ENCODE results near the gene PKD2. TPM values are rescaled to one million over a fixed set of nuclear protein-coding genes. Genes with fewer than 3 reads are reported as not detected.
"Not testable (repeated sequence)": the region's sequence is repeated elsewhere in the genome, so short reads cannot be mapped to it uniquely, and the experiment has no call there.

Gene PKD2
- total RNA-seq, 1 experiment from 2014 or later, result 13.5 TPM

DNA sequence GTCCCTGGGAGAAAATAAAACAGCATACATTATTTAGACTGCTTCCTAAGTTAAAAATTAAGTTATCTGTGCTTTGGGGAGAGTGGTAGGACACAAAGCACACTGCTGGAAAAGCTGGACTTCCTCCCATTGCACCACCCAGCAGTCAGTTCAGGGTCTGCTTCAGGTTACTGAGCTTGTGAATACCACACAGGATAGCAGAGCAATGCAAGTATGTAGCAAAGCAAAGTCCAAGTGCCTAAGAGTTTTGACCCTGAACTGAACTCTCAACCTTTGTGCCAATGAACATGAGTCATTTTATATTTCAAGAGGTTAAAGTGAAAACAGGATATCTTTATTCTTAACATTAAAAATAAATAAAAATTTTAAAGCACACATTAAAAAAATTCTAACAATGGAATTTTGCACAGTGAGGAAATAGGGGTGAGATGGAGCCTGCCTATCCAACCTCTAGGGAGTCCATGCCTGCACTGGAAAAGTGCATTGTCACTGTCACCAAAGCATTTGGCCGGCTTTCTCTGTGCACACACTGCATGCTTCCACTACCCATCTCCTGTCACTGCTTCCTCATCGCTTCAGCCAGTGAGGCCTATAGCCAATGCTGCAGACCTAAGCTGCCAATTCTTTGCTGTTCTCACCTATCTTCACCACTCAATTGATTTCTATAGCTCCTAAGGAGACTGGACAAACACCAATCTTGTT lies 100.1 kb downstream of the PKD2 start:
- peak; percentile 76 for DNase-seq (ENCODE audit: extremely low read depth, low read depth)

- DNase-seq (ENCODE audit: extremely low read depth, low read depth), result not testable (repeated sequence)
Measured at GRCh38 chr4:88108108-88108465, 100.7 kb downstream of the PKD2 start.

DNA sequence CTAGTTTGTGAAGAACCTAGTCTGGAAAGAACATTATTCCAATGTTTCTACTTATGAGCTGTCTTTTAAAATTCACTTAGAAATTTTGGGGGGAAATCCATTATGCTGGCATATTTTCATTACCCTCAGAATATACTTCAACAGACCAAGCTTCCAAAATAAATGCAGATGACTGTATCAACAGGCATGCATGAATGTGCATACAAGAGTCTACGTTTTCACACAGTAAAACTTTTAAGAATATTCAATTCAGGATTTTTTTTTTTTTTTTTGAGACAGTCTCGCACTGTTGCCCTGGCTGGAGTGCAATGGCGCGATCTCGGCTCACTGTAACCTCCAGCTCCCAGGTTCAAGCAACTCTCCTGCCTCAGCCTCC lies 101.3 kb downstream of the PKD2 start:
- DNase-seq (ENCODE audit: extremely low read depth, low read depth), result no peak

DNA sequence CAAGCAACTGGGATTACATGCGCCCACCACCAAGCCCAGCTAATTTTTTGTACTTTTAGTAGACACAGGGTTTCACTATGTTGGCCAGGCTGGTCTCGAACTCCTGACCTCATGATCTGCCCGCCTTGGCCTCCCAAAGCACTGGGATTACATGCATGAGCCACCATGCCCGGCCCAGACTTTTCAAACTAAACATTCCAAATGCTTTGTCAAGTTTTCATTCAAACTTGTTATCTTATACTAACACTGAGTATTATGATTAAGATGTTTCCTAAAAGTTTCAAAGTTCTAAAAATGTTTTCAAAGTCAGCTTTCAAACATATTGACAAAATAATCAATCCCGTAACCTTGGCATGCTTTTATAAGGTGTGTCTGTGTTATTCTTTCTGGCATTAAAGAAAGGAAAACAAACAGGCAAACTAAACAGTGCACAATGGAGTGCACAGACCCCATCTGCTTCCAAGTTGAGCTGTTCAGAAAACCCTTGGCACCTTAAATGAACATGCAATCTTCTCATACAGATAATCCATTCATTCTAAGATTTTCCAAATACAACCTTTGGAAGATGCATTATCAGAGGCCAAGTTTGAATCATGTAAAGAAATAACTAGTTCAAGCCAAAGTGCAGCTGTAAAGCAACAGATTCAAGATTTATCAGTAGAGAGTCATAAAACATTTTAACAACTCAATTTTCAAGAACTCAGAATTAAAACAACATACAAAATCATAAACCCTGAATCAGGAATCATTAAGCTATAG lies 101.9 kb downstream of the PKD2 start:
- no peak for DNase-seq (ENCODE audit: extremely low read depth, low read depth)

- DNase-seq (ENCODE audit: extremely low read depth, low read depth), result no peak
Measured at GRCh38 chr4:88110826-88111225, 103.4 kb downstream of the PKD2 start.

DNA sequence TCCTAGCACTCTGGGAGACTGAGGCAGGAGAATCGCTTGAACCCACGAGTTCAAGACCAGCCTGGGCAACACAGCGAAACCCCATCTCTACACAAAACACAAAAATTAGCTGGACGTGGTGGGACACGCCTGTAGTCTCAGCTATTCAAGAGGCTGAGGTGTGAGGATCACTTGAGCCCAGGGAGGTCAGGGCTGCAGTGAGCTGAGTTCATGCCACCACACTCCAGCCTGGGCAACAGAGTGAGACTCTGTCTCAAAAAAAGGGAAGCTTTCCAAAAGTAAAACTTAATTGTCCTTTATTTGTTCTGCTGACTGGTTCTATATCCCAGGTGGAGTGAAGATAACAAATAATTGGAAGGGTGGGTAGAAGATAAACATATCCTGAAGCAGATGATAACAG lies 105.4 kb downstream of the PKD2 start:
- DNase-seq (ENCODE audit: extremely low read depth, low read depth), result no peak

DNA sequence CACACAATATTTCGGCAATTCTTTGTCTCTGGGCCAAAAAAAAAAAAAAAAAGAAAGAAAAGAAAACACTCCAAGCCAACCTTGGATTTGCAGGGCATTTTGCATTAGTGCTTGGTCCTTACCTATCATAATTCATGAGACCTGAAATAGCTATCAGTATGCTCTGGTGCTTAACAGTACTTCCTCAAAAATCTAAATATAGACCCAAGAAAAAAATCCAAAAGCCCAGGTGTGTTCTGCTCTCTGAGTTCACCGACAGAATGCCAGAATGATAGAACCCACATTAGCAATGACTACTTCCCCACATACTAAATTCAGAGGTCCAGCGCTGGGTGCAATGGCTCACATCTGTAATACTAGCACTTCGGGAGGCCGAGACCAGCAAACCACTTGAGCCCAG lies 108.2 kb downstream of the PKD2 start:
- DNase-seq (ENCODE audit: extremely low read depth, low read depth), result no peak

DNA sequence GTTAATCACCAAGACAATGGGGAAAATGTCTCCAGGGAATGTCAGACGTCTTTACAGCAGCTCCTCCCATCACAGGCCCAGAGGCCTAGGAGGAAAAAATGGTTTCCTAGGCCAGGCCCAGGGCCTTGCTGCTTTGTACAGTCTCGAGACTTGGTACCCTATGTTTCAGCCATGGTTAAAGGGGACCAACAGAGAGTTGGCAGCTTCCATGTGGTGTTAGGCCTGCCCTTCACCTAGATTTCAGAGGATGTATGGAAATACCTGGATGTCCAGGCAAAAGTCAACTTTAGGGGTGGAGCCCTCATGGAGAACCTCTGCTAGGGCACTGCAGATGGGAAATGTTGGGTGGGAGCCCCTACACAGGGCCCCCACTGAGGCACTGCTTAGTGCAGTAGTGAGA lies 112.5 kb downstream of the PKD2 start:
- DNase-seq (ENCODE audit: extremely low read depth, low read depth), result no peak

DNA sequence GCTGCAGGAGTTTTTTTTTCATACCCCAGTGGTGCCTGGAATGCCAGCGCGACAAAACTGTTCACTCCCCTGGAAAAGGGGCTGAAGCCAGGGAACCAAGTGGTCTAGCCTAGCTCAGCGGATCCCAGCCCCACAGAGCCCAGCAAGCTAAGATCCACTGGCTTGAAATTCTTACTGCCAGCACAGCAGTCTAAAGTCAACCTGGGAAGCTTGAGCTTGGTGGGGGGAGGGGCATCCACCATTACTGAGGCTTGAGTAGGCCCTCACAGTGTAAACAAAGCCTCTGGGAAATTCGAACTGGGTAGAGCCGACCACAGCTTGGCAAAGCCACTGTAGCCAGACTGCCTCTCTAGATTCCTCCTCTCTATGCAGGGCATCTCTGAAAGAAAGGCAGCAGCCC lies 114.8 kb downstream of the PKD2 start:
- DNase-seq (ENCODE audit: extremely low read depth, low read depth), result not testable (repeated sequence)

Small RNA genes lying within 50 kb of the gene (small RNA-seq; reads per million reads assigned to genes)
- gene RNU1-36P, result 0 reads per million in 2 experiments

Other genes with a start within 250 kb of the PKD2 start
- gene IBSP, start 208.1 kb upstream of the PKD2 start, total RNA-seq (2014; rRNA removed; shearing (Covaris generic)), result not detected in 2 replicates
- gene MEPE, start 174.7 kb upstream of the PKD2 start, total RNA-seq (2014; rRNA removed; shearing (Covaris generic)), result not detected in 2 replicates
- gene SPP1, start 31.9 kb upstream of the PKD2 start, total RNA-seq (2014; rRNA removed; shearing (Covaris generic)), result 1,528 and 1,619 TPM in 2 replicates
- gene ABCG2, start 151.0 kb downstream of the PKD2 start, total RNA-seq (2014; rRNA removed; shearing (Covaris generic)), result 37.4 and 41.7 TPM in 2 replicates

All from NCI-H460 (cell line).